ENCODE results near the gene DNASE1L1.
A peak's percentile ranks its signal among the peaks of the same experiment; 100 is the strongest.

Gene DNASE1L1

DNA sequence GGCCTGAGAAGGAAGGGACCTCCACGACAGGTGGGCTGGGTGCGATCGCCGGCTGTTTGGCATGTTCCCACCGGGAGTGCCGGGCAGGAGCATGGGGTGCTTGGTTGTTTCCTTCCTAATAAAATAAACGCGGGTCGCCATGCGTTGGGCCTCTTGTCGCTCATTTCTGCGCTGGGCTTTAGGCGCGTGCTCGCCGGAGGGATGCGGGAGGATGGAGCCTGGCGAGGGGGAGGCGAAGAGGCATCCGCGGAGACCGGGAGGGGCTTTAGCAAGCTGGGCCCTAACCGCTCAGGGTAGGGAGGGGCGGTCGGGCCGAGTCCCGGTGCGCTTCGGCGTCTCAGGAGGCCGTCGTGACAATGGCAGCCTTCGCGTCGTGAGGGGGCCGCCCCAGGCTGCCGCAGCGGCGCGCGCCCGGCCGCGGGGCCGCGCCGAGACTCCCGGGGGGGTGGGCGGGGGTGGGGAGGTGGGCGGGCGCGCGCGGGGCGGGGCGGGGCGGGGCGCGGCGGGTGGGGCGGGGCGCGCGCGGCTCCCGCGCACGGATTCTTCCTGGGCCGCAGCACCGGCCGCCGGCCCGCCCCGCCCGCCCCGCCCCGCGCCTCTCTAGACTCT lies 27.4 kb upstream of the DNASE1L1 start:
- no peak for DNase-seq

DNA sequence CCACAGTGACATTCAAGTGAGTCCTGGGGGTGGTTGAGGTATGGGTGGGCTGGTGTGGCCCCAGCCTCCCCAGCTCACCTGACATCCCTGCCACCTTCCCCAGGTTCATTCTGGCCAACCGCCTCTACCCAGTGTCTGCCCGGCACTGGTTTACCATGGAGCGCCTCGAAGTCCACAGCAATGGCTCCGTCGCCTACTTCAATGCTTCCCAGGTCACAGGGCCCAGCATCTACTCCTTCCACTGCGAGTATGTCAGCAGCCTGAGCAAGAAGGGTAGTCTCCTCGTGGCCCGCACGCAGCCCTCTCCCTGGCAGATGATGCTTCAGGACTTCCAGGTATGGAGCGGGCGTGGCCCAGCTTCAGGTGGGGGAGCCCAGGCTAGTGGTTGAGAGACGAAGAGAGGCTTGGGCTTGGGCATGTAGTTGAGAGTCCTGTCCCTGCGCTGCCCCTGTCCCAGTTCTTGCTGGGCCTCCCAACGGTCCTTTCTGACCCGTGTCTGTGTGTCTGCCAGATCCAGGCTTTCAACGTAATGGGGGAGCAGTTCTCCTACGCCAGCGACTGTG lies 26.2 kb upstream of the DNASE1L1 start:
- no peak for DNase-seq

GRCh38 chrX:154434394-154435168 lies 25.5 kb upstream of the DNASE1L1 start:
- no peak for DNase-seq

DNA sequence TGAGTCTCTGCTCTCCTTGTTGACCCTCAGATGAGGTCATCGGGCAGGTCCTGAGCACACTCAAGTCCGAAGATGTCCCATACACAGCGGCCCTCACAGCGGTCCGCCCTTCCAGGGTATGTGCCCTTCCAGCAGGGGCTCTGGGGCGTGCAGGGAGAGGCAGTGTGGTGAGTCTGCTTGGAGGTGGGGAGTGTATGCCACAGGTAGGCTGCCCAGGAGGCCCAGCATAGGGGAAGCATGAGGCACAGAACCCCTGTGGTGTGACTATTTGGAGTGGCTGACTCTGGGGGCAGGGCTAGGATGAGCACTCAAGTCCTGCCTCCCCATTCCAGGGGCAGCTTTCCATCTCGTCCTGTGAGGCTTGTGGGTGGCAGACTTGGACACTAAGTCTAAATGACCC lies 24.6 kb upstream of the DNASE1L1 start:
- DNase-seq, result no peak

GRCh38 chrX:154432210-154432609 lies 23.2 kb upstream of the DNASE1L1 start:
- DNase-seq, result no peak

DNA sequence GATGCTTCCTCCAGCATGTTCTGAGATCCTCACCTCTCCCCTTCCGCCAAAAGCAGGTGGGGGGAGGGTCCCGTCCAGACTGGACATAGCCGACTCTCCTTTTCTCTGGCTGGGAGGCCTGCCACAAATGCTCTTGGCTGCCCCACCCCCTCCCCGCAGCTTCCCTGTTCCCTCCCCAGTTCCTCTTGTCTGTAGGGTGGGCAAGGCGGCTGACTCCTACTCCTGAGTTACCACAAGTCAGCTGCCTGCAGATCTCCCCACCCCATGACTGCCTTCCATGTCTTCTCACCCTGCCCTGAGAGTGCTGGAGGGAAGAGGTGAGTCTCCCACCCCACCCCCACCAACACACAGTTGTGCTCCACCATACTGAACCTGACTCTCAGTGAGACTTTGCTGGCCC lies 22.3 kb upstream of the DNASE1L1 start:
- DNase-seq, result no peak

DNA sequence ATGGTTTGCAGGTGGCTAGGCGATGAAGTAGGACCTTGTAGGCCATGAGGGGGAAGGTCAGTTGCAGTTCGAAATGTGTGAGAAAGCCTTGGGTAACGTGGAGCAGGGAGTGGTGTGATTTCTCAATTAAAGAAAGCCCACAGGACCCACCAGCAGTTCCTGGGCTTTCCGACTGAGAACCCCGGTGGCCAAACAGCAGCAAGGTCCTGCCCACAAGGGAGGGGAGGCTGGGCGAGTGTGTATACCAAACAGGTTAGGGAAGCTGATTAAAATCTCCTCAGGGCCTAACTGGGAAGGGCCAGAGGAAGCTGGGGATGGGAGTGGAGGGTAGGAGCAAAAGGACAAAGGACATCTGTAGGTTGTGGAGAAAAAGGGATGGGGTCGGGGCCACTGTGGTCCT lies 21.9 kb upstream of the DNASE1L1 start:
- no peak for DNase-seq

DNA sequence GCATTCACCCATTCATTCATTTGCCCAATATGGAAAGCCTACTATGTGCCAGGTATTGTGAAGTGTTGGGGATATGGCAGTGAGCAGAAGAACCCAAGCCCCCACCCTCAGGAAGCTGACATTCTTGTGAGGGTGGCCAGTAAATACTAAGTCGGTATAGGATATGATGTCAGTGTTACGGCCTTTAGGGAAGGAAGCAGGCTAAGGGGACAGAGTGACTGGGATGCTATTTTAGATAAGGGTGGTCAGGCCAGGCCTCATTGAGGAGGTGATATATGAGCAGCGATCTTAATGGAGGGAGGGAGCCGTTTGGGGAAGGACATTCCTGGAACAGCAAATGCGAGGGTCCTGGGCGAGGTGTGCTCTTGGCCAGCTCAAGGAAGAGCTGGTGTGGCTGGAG lies 21.4 kb upstream of the DNASE1L1 start:
- no peak for DNase-seq

DNA sequence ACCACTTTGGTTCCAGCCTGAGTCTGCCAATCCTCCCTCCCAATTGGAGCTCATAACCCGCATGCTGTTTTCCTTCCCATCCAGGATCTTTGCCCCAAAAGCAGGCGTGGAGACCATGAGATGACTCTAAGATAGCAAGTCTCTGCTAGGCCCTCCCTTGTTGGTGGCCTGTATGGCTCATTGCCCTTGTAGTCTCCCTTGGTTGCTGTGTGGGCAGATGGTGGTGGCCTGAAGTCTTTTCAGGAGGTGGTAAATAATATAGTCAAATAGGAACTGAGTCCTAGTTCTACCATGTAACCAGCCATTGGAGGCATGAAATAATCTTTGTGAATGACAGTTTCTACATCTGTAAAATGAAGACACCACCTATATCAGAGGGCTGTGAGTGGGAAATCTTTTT lies 20.7 kb upstream of the DNASE1L1 start:
- no peak for DNase-seq

GRCh38 chrX:154428176-154429171 lies 19.4 kb upstream of the DNASE1L1 start, which contains the start of gene ATP6AP1:
Gene ATP6AP1 (plus strand): TSS chrX:154428677. CDS start chrX:154428693, 16 bp downstream.
- DNase-seq, result peak; percentile 94

DNA sequence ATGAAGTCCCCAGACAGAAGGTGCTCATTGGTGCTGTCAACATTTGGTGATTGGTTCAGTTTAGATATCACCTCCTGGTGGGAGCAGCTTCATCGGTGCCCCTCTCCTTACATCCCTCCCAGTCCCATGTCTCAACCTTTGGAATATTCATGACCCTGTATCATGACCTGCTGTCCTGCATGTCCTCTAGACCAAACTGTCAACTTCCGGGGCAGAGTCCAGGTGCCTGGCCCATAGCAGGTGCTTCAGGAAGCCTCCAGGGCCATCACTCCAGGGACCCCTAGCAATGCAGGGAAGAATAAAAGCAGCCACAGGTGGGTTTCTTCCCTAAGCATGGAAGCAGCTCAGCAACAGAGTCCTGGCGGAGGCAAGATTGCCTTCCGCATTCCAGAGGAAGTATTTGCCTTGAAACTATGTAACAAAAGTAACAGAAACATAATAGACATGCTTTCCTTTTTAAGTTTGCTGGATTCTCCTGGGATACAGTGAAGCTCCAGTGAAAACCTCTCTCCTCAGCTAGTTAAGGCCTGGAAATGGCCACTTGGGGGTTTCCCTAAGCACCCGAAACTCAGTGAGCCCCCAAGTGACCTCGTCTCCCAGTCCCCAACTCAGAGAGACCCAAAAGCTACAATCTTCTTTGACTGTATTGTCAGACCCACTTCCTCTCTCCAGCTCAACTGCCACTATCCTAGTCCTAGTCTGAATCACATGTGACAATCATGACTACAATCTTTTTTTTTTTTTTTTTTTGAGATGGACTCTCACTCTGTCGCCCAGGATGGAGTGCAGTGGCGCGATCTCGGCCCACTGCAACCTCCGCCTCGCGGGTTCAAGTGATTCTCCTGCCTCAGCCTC lies 18.1 kb upstream of the DNASE1L1 start:
- no peak for DNase-seq

- no peak for DNase-seq
Observed at GRCh38 chrX:154420402-154420756, 11.3 kb upstream of the DNASE1L1 start.

GRCh38 chrX:154419688-154420401 lies 10.8 kb upstream of the DNASE1L1 start:
- no peak for DNase-seq

GRCh38 chrX:154419189-154419588 lies 10.1 kb upstream of the DNASE1L1 start:
- no peak for DNase-seq

GRCh38 chrX:154417157-154417556 lies 8.1 kb upstream of the DNASE1L1 start:
- DNase-seq, result no peak

DNA sequence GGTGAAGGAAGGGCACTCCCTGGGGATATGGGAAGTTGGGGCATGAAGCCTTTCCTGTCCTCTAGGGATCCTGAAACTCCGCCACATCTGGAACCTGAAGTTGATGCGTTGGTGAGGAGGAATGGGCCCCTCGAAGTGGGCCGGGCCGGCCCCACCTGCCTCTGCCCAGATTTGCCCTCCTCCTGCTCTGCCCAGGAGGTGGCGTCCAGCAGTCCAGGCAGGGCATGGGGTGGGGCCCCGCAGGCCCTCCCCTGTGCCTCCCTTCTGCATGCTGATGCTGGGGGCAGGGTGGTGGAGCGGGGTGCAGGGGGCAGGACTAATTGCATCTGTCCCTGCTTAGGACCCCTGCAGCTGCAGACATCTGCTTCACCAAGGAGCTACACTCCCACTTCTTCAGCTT lies 4.1 kb upstream of the DNASE1L1 start:
- no peak for DNase-seq

- no peak for DNase-seq
Observed at GRCh38 chrX:154412468-154412867, 3.4 kb upstream of the DNASE1L1 start.

DNA sequence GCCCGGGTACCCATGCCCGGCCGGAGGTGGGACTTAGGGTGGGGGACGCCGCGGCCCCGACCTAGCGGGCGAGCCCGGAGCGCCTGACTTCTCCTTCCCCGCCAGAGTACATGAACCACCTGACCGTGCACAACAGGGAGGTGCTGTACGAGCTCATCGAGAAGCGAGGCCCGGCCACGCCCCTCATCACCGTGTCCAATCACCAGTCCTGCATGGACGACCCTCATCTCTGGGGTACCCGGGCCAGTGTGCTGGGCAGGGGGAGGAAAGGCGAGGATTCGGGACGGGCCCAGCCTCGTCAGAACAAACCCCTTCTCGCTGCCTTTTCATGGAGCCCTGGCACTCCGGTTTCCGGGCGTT lies 2.9 kb upstream of the DNASE1L1 start:
- DNase-seq, result peak; percentile 24

GRCh38 chrX:154408659-154409221 lies 314 bp downstream of the DNASE1L1 start:
- DNase-seq, result no peak

DNA sequence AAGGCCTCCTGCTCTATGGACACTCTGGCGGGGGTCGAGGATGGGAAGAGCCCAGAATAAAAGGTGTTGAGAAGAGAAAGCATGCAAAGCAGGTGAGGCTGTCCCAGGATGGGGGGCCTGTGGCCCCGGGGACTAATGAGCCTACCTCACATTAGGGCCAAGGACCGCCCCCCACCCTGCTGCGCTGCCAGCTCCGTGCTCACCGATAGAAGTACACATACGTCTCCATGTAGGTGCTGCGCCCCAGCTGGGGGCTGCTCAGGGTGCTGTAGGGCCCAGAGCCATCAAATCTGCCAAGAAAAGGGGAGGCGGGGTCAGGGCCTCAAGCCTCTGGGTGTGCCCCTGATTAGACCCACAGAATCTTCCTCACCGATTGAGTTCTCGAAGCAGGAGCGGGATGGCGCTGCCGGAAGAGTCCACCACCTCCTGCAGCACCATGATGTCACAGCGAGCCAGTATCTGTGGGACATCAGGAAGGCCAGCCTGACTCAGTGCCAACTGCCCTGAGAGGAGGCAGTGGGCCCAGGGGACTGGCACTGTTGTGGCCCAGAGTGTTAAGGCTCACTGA lies 4.3 kb downstream of the DNASE1L1 start:
- DNase-seq, result no peak

- no peak for DNase-seq
Observed at GRCh38 chrX:154403858-154404257, 5.2 kb downstream of the DNASE1L1 start.
